Measurements from ENCODE around the gene CDC73. TPM values are rescaled to one million over a fixed set of nuclear protein-coding genes. Genes with fewer than 3 reads are reported as not detected.

Gene CDC73
- total and polyA plus RNA-seq, 4 donors = 5.8 to 20.6 (median 12.6) TPM

DNA sequence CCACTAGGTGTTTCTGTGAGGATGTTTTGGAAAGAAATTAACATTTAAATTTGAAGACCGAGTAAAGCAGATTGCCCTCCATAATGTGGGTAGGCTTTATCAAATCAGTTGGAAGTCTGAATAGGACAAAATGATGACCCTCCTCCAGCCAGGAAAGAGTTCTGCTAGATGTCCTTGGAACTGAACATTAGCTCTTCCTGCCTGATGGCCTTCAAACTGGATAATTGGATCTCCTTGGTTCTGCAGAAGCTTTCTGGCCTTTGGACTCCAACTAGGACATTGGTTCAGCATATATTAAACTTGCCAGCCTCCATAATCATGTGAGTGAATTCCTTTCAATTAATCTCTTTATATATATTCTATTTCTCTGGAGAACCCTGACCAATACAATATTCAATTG is 12.2 kb upstream of the CDC73 start:
- Histone ChIP-seq H3K27me3 (ENCODE audit: control insufficient read depth in 4 of 4, insufficient read depth in 4 of 4, low read length in 3 of 4) (no peaks in the 10 kb centered on the region), H3K27ac (ENCODE audit: low read depth in 1 of 2, low read length in 2 of 2) (no peak overlapping the region), H3K4me3 (ENCODE audit: low read depth in 1 of 3, low read length in 3 of 3) (no peak overlapping the region), H3K36me3 (ENCODE audit: control insufficient read depth in 4 of 4, insufficient read depth in 3 of 4, low read depth in 1 of 4, low read length in 3 of 4) (no peaks in the 10 kb centered on the region), H3K4me1 (ENCODE audit: control insufficient read depth in 4 of 4, insufficient read depth in 4 of 4, low read length in 3 of 4) (peaks cover 0 to 22% (median 10%) of the 10 kb centered on the region in 4 donors), H3K9me3 (ENCODE audit: control insufficient read depth in 4 of 4, low read length in 3 of 4) (no peaks in the 10 kb centered on the region), H3K9ac (ENCODE audit: low read depth in 1 of 2, low read length in 2 of 2) (no peak overlapping the region)
- no peak for DNase-seq (ENCODE audit: low spot score)
- TF ChIP-seq EGR1 (IDR thresholded peaks at IDR 0.05; ENCODE audit: low read depth in 2 of 2) (no peak), RAD21 (IDR thresholded peaks at IDR 0.05) (no peak), RXRA (IDR thresholded peaks at IDR 0.05) (no peak)
- TF ChIP-seq, protein P1, sequence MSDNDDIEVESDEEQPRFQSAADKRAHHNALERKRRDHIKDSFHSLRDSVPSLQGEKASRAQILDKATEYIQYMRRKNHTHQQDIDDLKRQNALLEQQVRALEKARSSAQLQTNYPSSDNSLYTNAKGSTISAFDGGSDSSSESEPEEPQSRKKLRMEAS (IDR thresholded peaks at IDR 0.05) = no peak
- TF ChIP-seq, protein P2, sequence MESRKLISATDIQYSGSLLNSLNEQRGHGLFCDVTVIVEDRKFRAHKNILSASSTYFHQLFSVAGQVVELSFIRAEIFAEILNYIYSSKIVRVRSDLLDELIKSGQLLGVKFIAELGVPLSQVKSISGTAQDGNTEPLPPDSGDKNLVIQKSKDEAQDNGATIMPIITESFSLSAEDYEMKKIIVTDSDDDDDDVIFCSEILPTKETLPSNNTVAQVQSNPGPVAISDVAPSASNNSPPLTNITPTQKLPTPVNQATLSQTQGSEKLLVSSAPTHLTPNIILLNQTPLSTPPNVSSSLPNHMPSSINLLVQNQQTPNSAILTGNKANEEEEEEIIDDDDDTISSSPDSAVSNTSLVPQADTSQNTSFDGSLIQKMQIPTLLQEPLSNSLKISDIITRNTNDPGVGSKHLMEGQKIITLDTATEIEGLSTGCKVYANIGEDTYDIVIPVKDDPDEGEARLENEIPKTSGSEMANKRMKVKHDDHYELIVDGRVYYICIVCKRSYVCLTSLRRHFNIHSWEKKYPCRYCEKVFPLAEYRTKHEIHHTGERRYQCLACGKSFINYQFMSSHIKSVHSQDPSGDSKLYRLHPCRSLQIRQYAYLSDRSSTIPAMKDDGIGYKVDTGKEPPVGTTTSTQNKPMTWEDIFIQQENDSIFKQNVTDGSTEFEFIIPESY (IDR thresholded peaks at IDR 0.05) = no peak
- TF ChIP-seq, protein P3, sequence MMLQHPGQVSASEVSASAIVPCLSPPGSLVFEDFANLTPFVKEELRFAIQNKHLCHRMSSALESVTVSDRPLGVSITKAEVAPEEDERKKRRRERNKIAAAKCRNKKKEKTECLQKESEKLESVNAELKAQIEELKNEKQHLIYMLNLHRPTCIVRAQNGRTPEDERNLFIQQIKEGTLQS (IDR thresholded peaks at IDR 0.05) = no peak
- 99% methylated on average over 1 of the region's 1 CpG for WGBS

DNA sequence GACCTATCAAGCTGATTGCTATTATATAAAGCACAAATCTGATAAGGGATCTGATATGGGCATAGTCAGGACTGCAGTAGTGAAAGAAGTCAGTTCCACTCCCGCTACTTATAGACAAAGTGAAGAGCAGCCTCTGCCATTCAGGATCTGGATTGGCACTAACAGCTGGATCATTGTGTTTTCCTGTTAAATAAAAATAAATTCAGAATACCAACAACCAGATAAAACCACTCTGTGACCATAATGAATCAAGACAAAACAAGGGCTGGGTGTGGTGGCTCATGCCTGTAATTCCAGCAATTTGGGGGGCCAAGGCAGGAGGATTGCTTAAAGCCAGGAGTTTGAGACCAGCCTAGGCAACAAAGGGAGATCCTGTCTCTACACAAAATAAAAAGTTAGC is 11.6 kb upstream of the CDC73 start:
- H3K27me3 ChIP-seq (ENCODE audit: control insufficient read depth in 4 of 4, insufficient read depth in 4 of 4, low read length in 3 of 4) = no peaks in the 10 kb centered on the region
- no peak overlapping the region for H3K27ac ChIP-seq (ENCODE audit: low read depth in 1 of 2, low read length in 2 of 2)
- no peak overlapping the region for H3K4me3 ChIP-seq (ENCODE audit: low read depth in 1 of 3, low read length in 3 of 3)
- H3K9ac ChIP-seq (ENCODE audit: low read depth in 1 of 2, low read length in 2 of 2) = no peak overlapping the region
- TF ChIP-seq, protein P4, sequence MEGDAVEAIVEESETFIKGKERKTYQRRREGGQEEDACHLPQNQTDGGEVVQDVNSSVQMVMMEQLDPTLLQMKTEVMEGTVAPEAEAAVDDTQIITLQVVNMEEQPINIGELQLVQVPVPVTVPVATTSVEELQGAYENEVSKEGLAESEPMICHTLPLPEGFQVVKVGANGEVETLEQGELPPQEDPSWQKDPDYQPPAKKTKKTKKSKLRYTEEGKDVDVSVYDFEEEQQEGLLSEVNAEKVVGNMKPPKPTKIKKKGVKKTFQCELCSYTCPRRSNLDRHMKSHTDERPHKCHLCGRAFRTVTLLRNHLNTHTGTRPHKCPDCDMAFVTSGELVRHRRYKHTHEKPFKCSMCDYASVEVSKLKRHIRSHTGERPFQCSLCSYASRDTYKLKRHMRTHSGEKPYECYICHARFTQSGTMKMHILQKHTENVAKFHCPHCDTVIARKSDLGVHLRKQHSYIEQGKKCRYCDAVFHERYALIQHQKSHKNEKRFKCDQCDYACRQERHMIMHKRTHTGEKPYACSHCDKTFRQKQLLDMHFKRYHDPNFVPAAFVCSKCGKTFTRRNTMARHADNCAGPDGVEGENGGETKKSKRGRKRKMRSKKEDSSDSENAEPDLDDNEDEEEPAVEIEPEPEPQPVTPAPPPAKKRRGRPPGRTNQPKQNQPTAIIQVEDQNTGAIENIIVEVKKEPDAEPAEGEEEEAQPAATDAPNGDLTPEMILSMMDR (IDR thresholded peaks at IDR 0.05; ENCODE audit: low read depth, low read length, missing input control) = no peak
- TF ChIP-seq NR2F2 (IDR thresholded peaks at IDR 0.05) (no peak), EGR1 (IDR thresholded peaks at IDR 0.05; ENCODE audit: low read depth in 2 of 2) (no peak), FOXA2 (IDR thresholded peaks at IDR 0.05) (no peak), RAD21 (IDR thresholded peaks at IDR 0.05) (no peak), RXRA (IDR thresholded peaks at IDR 0.05) (no peak)
- TF ChIP-seq, protein P1 (IDR thresholded peaks at IDR 0.05) = no peak
- 99% methylated on average over 1 of the region's 1 CpG for WGBS
- no peaks in the 10 kb centered on the region for H3K36me3 ChIP-seq (ENCODE audit: control insufficient read depth in 4 of 4, insufficient read depth in 3 of 4, low read depth in 1 of 4, low read length in 3 of 4)
- no peaks in the 10 kb centered on the region for H3K9me3 ChIP-seq (ENCODE audit: control insufficient read depth in 4 of 4, low read length in 3 of 4)
- DNase-seq (ENCODE audit: low spot score) = no peak
- peaks cover 0 to 24% (median 12%) of the 10 kb centered on the region in 4 donors for H3K4me1 ChIP-seq (ENCODE audit: control insufficient read depth in 4 of 4, insufficient read depth in 4 of 4, low read length in 3 of 4)

DNA sequence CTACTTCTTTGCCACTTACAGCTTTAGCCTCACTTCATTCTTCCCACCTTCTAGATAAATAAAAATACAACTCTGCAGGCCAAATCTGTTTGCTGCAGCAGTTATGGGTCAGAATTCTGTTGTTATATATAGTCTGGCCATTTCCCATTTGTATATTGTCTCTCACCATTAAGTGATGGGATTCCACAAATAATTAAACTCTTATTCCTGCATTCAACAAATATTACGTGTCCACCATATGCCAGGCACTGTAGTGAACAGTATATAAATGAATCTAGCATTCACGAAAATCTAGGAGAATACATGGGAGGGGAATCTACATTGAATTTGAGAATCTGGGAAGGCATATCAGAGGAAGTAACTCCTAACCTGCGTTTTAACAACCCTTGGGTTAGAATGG is 11.0 kb upstream of the CDC73 start:
- H3K9ac ChIP-seq (ENCODE audit: low read depth in 1 of 2, low read length in 2 of 2) = no peak overlapping the region
- peaks cover 0 to 27% (median 16%) of the 10 kb centered on the region in 4 donors for H3K4me1 ChIP-seq (ENCODE audit: control insufficient read depth in 4 of 4, insufficient read depth in 4 of 4, low read length in 3 of 4)
- no peaks in the 10 kb centered on the region for H3K36me3 ChIP-seq (ENCODE audit: control insufficient read depth in 4 of 4, insufficient read depth in 3 of 4, low read depth in 1 of 4, low read length in 3 of 4)
- H3K4me3 ChIP-seq (ENCODE audit: low read depth in 1 of 3, low read length in 3 of 3) = no peak overlapping the region
- WGBS = 91% methylated on average over 3 of the region's 3 CpGs
- no peak overlapping the region for H3K27ac ChIP-seq (ENCODE audit: low read depth in 1 of 2, low read length in 2 of 2)
- no peaks in the 10 kb centered on the region for H3K27me3 ChIP-seq (ENCODE audit: control insufficient read depth in 4 of 4, insufficient read depth in 4 of 4, low read length in 3 of 4)
- H3K9me3 ChIP-seq (ENCODE audit: control insufficient read depth in 4 of 4, low read length in 3 of 4) = no peaks in the 10 kb centered on the region
- DNase-seq (ENCODE audit: low spot score) = no peak
- TF ChIP-seq HNF4G (IDR thresholded peaks at IDR 0.05) (no peak), JUND (IDR thresholded peaks at IDR 0.05) (no peak), RAD21 (IDR thresholded peaks at IDR 0.05) (no peak), RXRA (IDR thresholded peaks at IDR 0.05) (no peak), FOXA2 (IDR thresholded peaks at IDR 0.05) (no peak), EGR1 (IDR thresholded peaks at IDR 0.05; ENCODE audit: low read depth in 2 of 2) (no peak), TAF1 (conservative IDR thresholded peaks at IDR 0.05) (no peak), YY1 (IDR thresholded peaks at IDR 0.05) (no peak), GABPA (IDR thresholded peaks at IDR 0.05 in 1 of 2, conservative IDR thresholded peaks at IDR 0.05 in 1 of 2) (no peak)
- TF ChIP-seq, protein P4 (IDR thresholded peaks at IDR 0.05; ENCODE audit: low read depth, low read length, missing input control) = no peak
- TF ChIP-seq, protein P1 (IDR thresholded peaks at IDR 0.05) = no peak
- TF ChIP-seq, protein P3 (IDR thresholded peaks at IDR 0.05) = no peak
